Activated T-helper 9 cell treated with anti-CD3 and anti-CD28 coated beads, Interleukin-2, amount 50 U/mL, for 16 hours (primary cell): ENCODE results near the gene TMEM233.

Experiments used
- DNase-seq: peaks from one replicate; pipeline ENCODE4 v3.0.0-alpha.2; 2020; ENCODE audit warnings: low read depth

The TMEM233 gene

DNA sequence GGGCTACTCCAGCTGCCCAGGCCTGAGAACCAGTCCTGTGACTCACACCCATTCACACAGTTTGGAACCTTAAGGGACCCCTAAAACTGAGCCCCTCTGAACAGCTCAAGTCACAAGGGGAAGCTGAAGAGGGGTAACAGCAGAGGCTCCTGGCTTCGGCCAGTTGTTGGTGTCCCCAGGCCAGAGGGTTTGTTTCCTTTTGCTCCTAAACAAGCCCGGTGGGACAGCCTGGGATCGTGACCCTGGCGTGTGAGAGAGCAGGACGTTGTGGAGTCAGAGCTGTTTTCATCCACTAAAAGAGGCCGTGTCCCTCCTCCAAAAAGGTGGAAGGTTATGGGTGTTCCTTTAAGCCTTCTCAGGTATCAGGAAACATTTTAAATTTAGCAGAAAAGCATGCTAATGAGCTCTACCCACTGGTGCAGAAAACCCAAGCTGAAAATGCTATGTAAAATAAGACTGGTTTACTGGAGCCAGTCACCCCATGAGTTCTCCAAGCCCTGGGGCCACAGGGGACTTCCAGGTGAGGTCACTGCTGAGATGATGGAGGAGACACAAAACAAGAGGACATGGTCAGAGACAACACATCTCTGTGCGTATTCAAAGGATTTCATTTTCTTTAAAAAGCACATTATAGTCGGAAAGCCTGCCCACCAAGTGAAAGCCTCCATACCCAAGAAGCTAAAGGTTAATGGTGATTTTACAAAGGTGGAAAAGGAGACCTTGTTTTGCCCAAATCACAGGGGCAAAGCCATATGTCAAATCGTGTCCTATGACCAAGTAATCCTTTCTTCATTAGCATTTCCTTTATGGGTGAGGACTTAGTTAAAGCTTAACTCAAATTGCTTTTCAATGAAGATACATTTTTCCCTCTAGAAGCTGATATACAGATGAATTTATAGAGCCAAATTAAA is 88.4 kb downstream of the TMEM233 start:
- DNase-seq: no peak

DNA sequence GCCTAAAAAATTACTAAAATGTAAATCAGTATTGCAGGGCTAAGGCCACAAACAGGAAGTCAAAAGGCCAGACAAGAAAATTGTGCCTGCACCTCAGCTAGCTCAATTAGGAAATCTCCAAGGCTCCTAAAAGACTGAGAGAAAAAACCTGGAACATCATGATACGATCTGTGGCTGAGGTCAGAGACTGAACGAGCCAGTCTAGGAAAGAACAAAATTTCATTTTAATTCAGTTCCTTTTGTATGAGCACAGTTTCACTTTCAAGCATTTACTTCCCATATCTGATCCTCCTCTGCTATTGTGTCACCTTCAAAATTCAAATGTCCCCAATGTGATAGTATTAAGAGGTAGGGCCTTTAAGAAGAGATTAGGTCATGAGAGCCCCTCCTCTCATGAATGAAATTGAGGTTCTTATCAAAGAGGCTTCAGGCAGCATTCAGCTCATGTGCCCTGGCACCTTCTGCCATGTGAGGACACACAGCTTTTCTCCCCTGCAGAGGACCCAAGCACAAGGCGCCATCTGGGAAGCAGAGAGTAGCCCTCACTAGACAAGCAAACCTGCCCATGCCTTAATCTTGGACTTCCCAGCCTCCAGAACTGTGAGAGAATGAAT is 89.2 kb downstream of the TMEM233 start:
- no peak for DNase-seq

DNA sequence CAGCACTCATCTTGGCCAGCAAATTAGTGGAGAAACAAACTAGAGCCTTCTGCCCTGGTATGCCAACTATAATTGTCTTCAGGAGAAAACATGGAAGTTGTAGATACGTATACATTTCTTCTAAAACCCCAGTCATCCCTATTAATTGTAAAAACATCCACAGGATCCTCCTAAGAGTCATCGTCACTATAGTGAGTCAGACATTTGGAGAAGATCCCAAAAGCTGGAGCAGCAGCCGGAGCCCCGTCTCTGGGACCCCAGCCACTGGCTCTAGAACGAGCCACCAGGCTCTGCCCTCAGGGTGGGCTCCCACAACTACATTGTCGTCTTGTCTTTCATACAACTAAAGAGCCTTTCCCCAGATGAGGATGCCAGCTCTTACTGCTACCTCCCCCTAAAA is 89.8 kb downstream of the TMEM233 start:
- DNase-seq: no peak

DNA sequence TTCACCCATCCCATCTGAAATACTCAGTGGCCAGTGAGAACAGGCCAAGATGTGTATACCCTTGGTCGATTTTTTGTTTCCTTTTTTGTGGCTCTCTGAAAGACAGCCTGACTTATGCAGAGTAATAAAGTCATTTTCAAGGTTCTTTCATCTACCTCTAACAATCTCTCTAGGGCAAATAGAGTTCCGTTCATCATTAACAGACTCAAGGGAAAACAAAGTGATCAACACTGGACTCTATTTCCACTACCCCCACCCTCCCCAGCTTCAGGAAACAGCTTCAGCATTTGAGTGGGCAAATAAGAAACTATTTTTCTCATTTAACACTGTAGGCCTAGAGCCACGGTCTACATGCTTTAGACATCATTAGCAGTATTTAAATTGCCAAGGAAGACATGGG is 90.2 kb downstream of the TMEM233 start:
- DNase-seq: no peak

DNA sequence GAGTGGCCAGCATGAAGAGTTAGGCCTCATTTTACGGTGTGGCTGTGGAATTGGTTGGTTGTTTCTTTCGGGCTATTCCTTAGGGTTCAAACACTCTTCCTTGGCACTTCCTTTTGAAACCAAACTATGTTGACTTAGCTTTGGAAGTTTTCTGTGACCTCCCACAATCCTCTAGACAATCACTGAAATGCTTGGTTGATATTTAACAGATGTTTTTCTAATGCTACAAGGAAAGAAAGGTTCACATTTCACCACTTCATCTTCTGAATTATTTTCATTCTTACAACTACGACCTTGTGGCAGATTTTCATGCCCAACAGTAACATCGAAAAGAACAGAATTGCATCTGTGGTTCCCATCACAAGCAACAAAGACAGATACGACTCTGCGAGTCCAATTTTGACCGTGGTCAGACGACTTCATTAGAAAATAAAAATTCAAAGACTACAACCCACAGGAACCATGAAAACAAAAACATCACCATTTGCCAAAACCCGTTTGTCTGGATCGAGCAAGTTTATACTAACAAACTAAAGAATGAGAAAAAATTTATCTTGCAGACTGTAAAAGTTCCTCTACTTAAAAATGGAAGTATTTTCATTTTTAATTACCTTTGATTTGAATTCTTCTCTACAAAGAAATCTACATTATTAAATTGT is 91.3 kb downstream of the TMEM233 start:
- no peak for DNase-seq

DNA sequence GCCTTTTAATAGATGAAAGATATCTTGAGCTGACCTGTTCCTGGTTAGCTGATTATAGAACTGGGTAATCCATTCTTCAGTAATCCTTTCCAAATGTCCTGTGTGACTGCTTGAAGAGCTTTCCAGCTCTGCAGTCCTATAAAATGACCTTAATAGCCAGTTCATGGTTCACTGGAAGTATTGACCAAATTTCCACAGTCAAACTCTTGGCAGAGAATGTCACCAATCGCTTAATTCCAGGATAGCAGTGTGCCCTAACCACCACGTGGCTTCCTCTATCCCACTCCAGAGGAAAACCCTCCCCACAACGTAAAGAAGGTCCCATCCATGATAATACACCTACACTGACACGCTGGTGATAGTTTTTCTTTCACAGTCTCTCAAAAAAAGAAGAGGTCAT is 91.8 kb downstream of the TMEM233 start:
- DNase-seq: no peak

DNA sequence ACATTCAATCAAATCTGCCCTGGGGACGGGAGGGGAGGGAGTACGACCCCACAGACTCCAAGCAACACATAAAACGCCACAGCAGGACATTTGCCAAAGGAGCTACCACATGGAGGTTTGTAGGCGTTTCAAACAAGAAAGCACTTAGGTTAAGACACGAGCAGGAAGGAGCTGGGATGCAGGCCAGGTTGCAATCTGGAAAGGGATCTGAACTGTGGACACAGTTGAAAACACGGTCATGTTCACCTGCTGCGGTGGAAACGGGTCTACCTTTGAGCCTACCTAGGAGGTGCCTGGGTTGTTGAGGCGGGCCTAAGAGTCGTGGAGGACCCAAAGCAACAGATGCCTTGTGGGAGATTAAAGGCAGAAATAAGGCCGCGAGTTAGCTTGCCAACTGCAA is 92.8 kb downstream of the TMEM233 start:
- DNase-seq: no peak

DNA sequence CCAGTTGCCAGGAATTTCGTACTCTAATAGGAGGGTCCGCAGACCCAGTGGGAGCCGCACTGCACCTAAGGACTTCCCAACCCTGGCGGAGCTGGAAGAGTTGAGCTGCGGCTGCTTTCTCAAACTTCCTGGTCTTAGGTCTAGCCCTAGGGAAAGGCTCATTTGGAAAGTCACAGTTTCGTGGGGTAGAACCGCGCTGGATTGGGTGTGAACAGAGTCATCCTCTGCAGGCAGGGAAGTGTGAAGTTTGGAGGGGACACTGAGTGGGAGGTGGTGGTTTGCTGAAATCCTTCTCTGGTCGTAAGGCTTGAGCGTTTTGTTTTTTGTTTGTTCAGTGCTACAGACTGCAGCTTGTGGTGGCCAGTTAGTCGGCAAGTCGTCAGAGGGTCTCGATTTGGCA is 93.2 kb downstream of the TMEM233 start:
- no peak for DNase-seq

DNA sequence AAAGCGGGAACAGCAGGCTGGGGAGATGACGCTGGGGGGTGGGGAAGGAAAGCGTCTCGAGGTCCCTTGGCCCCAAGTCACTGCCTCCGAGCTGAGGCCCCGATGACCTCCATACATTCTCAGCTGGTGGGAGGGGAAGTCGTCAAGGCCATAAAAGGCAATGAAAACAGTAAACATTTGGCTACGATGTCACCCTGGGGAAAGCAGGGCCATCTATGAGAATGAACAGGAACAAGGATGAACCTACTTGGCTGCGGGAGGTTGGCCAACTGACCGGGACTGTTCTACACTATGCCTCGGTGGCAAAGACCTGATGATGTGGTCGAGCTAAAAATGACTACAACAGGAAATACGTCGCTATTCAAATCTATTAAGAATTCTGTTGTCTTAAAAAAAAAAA is 93.8 kb downstream of the TMEM233 start:
- DNase-seq: no peak

DNA sequence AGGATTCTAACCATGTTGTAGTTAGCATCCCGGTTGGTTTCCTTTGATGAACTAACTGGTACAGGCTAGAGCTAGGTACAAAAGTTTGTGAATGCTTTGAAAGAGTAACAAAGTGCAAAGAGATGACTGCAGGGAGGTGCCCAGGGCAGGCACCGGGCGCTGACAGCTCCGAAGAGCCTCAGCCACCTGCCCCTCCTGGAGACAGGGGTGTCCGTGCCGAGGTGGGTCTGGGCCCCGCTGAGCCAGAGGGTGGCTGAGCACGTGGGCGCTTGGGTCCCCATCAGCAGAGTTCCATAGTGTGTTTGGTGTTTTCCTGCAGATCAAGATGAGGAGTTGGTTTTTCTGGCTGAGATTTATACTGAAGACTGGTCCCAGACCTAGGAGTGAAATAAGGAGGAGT is 94.3 kb downstream of the TMEM233 start:
- DNase-seq: no peak

DNA sequence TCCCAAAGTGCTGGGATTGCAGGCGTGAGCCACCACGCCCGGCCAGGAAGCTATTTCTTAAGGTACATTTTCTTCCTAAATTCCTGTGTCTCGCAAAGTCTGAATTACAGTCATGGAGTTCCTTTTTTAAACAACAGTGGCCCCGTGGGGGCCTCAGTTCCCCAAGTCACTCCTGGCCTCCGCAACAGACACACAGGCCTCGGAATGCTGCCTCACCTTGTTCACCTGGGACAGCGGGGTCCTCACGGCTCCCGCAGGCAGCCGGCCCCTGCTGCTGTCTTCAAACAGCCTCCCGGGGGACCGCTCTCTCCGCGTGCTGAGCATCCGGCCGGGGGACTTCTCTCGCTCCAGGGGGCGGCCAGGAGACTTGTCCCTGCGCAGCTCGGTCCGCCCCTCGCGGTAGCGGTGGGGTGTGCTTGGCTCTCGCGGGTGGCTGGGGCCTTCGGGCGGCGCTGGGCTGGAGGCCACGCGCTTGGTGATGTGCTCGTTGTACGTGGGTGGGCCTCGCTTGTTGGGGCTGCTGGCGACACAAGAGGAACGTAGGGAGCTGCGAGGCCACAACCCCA is 96.4 kb downstream of the TMEM233 start:
- no peak for DNase-seq

DNA sequence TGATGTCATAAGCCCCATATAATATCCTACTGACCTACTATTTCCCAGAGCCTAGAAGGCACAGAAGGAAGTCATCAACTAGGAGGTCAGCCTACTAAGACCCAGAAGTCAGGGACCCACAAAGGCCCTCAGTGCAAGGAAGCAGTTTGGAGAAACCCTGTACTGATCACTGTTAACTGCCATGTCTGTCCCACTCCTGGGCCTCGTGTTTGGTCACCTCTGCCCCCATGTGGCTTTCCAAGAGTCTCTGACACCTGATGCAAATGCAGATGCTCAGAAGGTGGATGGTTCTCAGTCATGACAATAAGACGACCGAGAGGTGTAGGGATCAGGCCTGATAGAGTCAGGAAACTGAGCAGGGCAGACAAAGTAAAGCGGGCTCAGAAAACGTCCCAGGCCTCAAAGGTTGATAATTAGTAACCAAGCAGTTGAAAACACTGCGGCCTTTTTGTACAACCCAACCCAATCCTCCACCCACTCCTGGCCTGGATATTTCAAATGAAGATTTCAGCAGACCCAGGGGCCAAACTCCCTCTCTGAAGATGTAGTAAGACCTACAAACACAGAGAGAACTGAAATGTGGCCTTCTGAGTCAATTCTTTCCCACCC is 97.7 kb downstream of the TMEM233 start:
- DNase-seq: no peak

DNA sequence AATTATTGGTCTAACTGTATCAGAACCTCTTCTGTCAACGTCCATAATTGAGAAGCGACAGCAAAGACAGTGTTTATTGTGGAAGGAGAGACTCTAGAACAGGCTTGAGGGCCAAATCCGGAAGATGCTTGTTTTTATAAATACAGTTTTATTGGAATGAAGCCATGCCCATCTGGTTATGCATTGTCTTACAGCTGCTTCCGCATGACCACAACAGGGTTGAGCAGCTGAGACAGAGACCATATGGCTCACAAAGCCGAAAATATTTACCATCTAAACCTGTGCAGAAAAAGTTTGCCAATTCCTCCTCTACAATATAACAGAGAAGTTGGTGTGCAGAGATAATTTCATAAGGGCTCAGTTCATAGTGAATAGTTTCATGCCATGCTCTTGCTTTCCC is 98.8 kb downstream of the TMEM233 start:
- no peak for DNase-seq
